GM19455 (cell line): ENCODE data around the gene DAP.

Source experiments
- ATAC-seq: cut with Tn5 transposase; IDR thresholded peaks from one replicate; pipeline ENCODE4 v1.9.1; 2021; ENCODE audit not compliant: unreplicated experiment

Gene DAP

DNA sequence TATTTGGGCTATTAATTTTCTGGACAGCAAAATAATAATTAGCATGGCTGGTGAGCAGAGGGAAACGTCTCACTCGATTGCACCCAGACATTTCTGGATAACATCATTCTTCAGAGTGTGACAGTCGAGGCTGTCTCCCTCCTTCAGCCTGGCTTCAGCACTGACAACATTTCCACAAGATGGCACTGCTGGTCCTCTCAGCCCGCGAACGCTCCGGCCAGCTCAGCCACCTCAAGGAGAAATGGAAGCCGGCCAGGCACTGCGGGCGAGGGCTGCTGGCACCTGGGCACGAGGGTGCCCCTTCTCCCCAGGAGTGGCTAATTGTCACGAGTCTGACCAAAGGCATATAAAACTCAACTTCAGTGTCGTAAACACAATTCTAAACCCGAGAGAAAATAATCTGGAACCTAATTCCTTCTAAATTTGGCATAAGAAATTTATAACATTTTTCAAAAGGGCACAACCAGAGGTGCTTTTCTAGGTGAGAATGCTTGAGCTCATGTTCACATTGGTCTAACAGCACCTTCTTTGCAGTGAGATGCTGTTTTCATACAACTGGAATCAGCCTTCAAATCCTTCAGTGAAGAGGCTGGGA lies 65.9 kb downstream of the DAP start:
- ATAC-seq: peak; percentile 43

DNA sequence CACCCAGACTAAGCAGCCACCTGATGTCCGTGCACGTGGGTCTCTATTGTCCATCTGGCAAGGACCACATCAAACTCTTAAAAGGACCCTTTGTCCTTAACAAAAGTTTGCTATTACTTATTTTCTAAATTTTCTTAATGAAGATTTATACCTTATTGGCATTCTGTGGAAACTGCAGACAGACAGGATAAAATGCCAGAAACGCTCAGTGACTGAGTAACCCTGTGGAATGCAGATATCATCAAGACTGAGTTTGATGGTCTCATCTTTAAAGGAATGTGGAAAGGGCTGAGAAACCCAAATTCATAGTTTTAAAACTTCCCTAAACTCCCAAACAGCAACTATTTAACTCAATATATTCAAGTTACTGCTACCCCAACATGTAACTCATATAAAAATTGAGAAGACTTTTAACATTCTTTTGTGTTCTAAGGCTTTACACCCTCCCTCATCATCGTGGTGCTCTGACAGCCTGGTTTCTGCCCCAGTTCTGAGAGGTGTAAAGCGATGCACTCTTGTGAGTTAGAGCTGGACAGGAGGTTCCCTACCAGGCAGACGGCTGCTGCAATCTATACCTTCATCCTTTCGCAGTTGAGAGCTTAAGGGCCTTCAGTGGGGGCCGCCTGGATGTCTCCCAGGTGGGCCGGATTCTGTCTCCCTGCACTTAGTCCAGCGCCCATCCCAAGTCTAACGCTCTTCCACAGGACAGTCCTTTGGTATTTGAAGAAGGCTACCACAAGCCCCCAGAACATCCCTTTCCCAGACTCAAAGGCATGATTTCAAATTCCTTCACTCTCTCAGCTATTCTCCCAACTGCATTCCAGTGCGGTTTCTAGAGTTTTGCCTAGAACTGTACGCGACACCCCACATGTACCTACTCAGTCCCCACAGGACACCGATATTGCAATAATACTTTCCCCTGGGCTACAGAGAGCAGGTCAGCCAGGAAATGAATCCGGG lies 68.9 kb downstream of the DAP start:
- no peak for ATAC-seq

DNA sequence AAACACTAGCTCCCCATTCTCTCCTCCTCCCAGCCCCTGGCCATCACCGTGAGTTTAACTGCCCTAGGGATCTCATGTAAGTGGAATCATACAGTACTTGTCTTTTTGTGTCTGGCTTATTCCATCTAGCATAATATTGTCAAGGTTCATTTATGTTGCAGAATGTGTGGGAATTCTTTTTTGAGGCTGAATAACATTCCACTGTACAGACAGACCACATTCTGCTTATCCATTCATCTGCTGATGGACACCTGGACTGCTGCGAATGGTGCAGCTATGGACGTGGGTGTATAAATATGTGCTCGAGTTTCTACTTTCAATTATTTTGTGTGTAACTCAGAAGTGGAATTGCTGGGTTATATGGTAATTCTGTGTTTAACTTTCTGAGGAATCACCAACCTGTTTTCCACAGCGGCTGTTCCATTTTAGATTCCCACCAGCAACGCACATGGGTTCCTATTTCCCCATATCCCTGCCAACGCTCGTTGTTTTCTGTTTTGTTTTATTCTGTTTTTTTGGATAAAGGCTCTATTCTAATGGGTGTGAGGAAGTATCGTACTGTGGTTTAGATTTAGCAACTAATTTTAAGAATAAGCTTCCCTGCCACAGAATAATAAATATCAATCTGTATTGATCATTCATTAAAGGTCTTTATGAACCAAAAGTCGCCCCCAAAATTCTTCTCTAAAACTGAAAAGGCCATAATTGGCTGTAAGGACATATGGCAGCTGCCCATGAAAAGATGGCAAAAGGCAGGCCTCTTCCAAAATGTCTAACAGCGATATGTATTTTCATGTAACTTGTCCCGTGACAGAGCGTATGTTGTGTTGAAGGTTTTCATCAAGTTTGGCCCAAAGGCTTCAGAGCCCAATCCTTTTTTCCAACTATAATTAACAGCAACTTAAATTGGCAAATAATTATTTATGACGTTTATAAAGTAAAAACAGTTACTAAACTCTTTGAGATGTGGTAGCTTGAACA lies 70.3 kb downstream of the DAP start:
- ATAC-seq: no peak

DNA sequence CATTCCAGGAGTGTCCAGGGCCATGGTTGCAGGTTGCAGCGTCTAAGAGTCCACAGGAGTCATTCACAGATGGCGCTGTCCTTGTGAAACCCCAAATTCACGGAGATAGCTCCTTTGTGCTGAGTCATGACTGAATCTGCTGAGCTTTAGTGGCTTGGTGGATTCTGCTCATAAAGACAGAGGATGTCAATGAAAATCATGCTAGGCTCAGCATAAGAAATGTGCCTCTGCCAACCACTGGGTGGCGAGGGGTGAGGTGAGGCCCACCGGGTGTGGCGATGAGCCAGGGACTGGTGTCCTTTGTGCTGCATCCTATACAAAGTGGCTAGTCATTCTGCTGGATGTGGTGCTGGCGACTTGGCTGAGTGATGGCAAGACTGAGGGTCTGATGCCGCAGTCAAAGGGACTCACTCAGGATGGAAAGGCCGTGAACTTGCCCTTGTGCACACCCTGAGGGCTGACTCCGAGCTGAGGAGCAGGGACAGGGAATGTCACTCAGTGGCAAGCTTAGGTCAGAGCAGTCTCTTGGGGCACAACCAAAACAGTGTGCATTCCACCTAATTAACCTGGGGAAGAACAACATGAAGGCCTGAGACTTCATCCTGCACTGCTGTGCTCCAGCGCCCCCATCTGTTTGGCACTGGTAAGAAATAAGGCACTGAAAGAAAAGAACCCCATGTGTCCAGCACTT lies 71.5 kb downstream of the DAP start:
- ATAC-seq: no peak

DNA sequence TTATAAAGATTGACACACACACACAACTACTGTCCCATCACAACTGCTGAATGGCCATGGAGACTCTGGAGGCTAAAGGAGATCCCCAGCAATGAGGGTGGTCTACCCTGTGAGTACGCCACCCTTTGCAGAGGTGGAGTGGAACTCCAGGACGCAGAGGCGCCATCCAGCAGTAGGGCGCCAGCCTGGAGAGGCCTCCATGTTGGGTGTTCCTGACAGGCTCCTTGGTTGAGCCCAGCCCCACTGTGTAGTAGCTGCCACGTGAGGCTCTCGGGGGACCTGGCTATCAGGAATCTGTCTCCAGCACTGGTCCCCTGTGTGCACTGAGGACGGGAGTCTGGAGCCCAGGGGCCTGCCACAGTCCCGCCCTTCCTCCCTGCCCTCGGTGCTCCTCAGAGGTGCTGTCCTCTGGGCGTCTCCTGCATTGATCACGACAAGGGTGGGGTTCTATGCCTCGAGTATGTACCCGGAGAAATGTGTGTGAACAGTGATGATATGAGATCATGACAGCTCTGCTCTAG lies 72.3 kb downstream of the DAP start:
- no peak for ATAC-seq

DNA sequence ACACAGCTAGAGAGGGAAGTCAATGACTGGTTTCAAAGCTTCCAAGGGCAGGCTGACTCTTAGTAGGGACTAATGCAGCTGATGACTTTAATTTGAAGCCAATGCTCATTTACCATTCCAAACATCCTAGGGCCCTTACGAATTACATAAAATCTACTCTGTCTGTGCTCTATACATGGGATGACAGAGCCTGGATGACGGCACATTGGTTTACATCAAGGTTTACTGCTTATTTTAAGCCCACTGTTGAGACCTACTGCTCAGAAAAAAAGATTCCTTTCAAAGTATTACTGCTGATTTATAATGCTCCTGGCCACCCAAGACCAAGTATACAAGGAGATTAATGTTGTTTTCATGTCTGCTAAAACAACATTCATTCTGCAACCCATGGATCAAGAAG lies 74.1 kb downstream of the DAP start:
- no peak for ATAC-seq

DNA sequence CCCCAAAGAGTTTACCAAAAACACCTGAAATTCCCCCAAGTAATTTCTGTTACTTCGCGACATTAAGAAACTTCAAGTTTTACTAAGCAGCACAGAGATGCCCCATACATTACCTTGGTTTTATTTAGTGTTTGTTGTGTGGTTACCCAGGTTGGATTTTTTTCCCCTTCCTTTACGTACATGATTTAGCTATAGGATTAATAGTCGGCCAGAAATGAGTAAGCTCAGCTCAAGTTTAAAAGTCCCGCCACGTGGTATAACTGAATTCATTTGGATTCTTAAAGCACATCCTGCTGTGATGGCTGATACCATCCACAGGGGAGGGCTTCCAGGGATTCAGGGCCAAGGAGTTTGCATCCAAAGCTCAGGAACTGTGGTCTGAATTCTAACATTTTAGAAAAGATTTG lies 75.9 kb downstream of the DAP start:
- ATAC-seq: peak; percentile 69

DNA sequence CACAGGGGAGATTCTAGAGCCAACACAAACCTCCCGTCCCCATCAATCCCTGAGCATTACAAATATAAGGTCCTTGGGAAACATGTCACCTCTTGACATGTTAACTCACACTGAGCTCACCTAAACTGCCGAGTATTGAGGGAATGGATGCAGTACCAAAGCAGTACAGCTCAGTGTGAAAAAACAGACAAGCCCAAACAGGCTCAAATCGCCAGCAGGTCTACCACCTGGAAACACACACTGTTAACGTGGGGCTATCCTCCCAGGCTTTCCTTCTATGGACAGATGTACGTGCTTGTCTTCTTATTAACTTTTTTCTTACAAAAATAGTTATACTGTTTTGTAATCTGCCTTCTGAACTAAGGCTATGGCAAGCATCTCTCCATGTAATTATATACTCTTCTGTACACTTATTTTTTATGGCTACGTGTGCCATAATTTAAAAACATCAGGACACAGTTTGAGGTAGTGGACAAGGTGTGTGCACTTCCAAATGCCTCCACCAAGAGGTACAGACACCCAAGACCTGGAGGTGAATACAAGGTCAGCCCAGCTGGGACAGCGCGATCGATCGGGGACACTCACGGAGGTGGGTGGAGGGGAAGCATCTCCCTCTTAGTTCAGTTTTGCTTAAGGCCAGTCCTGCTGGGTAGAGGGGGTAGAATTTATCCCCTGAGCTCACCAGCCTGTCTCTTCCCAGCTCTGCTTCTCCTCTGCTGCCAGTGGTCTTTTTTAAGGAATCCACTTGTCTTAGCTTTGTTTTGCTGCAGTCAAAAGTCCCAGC lies 76.5 kb downstream of the DAP start:
- peak; percentile 58 for ATAC-seq

DNA sequence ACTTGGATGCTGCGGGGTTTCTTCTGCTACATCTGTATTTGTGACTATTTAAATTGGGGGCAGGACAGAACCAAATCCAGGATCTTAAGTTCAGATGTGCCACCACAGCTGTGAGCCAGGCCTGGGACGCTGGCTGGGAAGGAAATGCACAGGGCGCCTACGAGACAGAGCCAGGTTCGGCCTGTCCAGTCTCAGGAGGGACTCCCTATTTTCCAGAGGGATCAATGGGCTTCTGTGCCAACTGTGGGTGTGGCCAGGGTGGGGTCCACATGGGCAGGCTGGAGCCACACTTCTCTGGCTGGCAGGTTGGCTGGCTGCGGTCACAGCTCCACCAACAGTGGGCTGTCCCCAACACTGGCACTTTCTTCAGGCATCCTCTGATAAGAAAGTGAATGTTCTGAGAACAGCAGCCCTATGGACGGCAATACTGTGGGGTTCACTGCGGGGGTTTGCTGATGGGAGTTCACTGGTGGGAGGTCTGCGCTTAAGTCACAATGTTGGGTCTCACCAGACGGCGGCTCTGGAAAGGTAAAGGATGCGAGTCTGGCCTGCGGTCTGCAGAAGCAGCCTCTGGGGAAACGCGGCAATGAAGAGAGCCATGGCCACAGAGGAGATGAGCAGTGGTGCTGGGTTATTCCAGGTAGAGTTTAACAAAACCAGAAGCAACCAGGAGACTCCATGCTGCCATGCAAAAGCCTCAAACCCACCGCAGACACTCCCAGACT lies 78.1 kb downstream of the DAP start:
- ATAC-seq: no peak

DNA sequence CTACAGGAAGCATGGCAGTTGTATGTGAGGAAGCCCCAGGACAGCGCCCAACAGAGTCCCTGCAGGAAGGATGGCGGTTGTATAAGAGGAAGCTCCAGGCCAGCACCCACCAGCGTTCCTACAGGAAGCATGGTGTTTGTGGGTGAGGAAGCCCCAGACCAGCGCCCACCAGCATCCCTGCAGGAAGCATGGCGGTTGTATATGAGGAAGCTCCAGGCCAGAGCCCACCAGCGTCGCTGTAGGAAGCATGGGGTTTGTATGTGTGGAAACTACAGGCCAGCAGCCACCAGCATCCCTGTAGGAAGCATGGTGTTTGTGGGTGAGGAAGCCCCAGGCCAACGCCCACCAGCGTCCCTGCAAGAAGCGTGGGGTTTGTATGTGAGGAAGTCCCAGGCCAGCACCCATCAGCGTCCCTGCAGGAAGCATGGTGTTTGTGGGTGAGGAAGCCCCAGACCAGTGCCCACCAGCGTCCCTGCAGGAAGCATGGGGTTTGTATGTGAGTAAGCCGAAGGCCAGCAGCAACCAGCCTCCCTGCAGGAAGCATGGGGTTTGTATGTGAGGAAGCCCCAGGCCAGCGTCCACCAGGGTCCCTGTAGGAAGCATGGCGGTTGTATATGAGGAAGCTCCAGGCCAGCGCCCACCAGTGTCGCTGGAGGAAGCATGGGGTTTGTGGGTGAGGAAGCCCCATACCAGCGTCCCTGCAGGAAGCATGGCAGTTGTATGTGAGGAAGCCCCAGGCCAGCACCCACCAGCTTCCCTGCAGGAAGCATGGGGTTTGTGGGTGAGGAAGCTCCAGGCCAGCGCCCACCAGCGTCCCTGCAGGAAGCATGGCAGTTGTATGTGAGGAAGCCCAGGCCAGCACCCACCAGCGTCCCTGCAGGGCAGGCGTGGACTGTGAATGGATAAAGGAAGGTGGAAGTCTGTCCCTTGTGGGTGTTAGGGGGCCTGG lies 79.0 kb downstream of the DAP start:
- ATAC-seq: no peak

DNA sequence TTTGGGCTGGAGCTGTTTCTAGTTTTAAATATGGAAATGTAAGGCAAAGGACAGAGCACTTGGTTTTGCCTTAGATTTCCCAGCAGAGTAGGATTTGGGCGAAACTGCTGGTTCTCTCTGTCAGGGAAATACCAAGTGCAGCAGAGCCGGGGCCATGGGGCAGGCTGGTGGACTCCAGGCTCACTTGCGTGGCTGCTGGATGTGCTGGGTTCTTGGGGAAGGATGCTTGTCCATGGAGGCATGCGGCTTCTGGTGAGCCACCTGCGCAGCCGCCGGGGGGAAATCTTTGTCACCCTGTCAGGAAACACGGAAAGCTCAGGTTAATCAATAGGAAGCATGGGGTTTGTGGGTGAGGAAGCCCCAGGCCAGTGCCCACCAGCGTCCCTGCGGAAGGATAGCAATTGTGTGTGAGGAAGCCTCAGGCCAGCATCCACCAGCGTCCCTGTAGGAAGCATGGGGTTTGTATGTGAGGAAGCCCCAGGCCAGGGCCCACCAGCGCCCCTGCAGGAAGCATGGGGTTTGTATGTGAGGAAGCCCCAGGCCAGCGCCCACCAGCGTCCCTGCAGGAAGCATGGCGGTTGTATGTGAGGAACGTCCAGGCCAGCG lies 80.1 kb downstream of the DAP start:
- no peak for ATAC-seq

DNA sequence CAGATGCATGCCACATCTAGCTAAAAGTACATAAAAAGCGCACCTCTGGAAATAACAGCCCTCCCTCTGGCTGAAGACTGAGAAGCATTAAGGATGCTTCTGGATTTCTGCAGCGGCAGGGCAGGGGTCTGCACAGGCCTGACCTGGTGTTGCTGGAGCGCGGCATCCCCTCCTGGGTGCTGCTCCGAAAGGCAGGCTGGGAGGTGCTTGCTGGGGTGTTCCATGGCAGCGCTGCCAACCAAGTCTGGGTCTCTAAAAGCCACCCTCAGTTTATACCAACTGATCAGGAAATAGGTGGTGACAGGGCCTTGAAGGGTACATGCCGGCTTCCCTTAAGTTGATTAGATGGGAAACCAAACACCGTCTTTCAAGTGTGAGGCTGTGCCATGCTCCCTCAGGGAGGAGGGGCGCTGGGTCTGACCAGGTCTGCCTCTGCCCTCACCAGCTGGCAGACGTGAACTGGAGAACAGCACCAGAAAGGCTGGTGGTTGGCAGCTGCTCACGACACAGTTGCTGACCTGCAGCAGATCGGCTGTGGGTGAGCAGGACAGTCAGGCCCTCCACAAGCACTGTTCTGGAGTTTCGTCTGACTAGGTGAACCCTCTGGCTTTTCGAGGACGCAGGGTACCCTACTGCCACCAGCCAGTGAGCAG lies 81.6 kb downstream of the DAP start:
- no peak for ATAC-seq

DNA sequence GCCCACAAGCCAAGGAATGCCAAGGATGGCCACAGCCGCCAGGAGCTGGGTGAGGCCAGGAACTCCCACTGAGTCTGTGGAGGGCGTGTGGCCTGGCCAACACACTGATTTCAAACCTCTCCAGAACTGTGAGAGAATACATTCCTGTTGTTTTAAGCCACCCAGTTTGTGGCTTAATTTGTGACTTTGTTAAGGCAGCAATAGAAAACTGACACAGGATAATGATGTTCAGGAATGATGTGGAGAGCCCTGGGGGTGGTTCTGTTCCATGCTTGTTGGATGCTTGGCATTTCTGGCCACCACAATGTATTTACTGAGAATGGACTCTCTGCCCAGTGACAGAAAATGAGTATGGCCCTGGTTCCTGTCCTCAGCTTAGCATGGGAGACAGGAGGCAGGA lies 82.8 kb downstream of the DAP start:
- ATAC-seq: no peak

DNA sequence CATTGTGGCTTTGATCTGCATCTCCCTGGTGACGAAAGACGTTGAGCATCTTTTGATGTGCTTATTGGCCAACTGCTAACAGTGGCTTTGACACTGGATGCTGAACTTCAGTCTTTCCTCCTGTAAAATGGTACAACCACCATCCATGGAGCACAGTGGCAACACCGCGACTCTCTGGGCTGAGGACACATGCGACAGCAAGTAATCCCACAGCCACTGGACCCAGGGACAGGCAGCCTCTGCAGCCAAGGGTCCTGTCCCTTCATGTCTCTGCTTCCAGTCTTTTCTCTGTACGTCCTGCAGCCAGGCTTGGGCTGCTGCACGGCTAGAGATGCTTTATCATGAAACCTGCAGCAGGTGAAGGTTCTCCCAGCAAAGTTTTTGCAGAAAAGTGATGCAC lies 83.5 kb downstream of the DAP start:
- ATAC-seq: no peak

DNA sequence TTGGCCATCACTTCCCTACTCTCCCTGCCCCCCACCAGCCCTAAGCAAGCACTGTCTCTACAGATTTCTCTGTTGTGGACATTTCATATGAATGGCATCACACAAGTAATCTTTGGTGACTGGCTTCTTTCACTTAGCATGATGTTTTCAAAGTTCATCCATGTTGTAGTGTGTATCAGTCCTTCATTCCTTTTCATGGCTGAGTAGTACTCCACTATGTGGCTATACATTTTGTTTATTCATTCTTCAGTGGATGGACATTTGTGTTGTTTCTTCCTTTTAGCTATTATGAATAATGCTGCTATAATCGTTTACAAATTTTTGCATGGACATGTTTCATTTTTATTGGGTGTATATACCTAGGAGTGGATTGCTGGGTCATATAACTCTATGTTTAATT lies 84.1 kb downstream of the DAP start:
- no peak for ATAC-seq

DNA sequence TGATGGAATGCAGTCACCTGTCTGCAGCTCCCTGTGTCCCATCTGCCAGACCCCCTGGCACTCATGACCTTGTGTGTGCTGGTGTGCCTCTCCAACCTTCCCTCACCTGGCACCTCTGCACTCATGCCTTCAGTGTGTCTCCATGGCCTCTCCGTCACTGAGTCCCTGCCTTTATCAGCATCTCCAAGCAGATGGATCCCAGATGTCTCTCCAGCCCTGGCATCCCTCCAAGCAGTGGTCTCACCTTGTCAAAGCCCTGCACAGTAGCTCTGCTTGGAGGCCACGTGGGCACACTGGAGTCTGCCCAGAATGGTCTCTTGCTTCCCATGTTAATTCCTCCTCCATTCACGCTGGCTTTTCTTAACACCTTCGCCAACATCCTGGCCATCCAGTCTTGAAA lies 84.8 kb downstream of the DAP start:
- ATAC-seq: no peak

DNA sequence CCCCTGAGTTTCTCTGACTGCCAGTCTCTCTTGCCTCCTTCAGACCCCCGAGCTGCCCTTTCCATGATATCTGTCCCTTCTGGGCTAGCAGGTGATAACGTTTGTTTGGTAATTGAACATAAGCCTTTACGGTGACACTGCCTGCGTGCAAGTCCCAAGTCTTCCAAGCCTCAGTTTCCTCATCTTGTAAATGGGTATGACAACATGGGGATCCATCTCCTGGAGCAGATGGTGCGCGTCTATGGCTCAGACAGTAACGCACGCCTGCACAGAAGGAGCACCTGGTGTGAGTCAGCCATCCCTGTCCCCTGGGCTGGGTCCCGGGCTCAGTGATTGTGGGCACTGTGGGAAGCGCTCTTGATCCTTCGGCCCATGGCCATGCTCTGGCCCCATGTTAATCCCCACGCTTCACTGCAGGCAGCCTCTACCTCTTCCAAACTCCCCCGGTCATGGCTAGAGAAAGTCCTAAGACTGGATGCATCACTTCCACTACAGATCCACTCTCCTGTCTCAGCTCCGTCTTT lies 85.8 kb downstream of the DAP start:
- no peak for ATAC-seq
